Fibroblast of lung (primary cell): ENCODE measurements around the gene NKAIN4. TPM values are rescaled to one million over a fixed set of nuclear protein-coding genes. Genes with fewer than 3 reads are reported as not detected.

Experiments used
- DNase-seq, 2 donors: peaks; one replicate each; pipeline versions ENCODE4 v3.0.0 to v3.0.0-alpha.2; 2010; ENCODE audit warnings: low read depth in 2 of 2
- H2AFZ ChIP-seq: 2 replicates; pipeline ENCODE4 v1.5.1; 2012; ENCODE audit warnings: low read length, control low read depth, inconsistent platforms
- H3K27ac ChIP-seq: 2 replicates; pipeline ENCODE4 v1.5.1; 2011; ENCODE audit warnings: low read length, control low read depth; ENCODE audit not compliant: insufficient read depth
- H3K27me3 ChIP-seq: 2 replicates; pipeline ENCODE4 v1.5.1; 2011; ENCODE audit warnings: mild to moderate bottlenecking, low read length; ENCODE audit not compliant: control insufficient read depth, insufficient read depth
- H3K36me3 ChIP-seq: 2 replicates; pipeline ENCODE4 v1.5.1; 2011; ENCODE audit warnings: low read length; ENCODE audit not compliant: control insufficient read depth, insufficient read depth
- H3K4me1 ChIP-seq: 2 replicates; pipeline ENCODE4 v1.5.1; 2011; ENCODE audit warnings: low read length; ENCODE audit not compliant: control insufficient read depth, insufficient read depth; ENCODE audit errors: extremely low read depth
- H3K4me2 ChIP-seq: 2 replicates; pipeline ENCODE4 v1.5.1; 2011; ENCODE audit warnings: low read length, control low read depth; ENCODE audit not compliant: insufficient read depth; ENCODE audit errors: extremely low read depth
- H3K4me3 ChIP-seq, 4 experiments: fragments of 200-600 bp in 1 of 4; sonication (generic) in 1 of 4; replicated peaks in 1 of 4; 2 replicates each; pipeline ENCODE4 v1.5.1; 2011 to 2016; ENCODE audit warnings: low read length in 4 of 4, low read depth in 3 of 4, mild to moderate bottlenecking in 3 of 4, control low read depth in 2 of 4, inconsistent platforms in 1 of 4, mixed read lengths in 1 of 4; ENCODE audit not compliant: insufficient read depth in 1 of 4; ENCODE audit errors: control extremely low read depth in 1 of 4
- H3K79me2 ChIP-seq: 2 replicates; pipeline ENCODE4 v1.5.1; 2012; ENCODE audit warnings: mild to moderate bottlenecking, low read length, inconsistent platforms; ENCODE audit not compliant: control insufficient read depth, insufficient read depth
- H3K9ac ChIP-seq: 2 replicates; pipeline ENCODE4 v1.5.1; 2011; ENCODE audit warnings: mild to moderate bottlenecking, low read length, control low read depth; ENCODE audit not compliant: insufficient read depth
- H3K9me3 ChIP-seq: 2 replicates; pipeline ENCODE4 v1.5.1; 2012; ENCODE audit warnings: low read depth, low read length; ENCODE audit not compliant: control insufficient read depth, insufficient read depth
- H4K20me1 ChIP-seq: 2 replicates; pipeline ENCODE4 v1.5.1; 2011; ENCODE audit warnings: low read length; ENCODE audit not compliant: control insufficient read depth, insufficient read depth; ENCODE audit errors: extremely low read depth
- EZH2 ChIP-seq: IDR thresholded peaks from 2 replicates; pipeline ENCODE4 v1.5.1; 2012; ENCODE audit warnings: low read length, control low read depth, mild to moderate bottlenecking; ENCODE audit errors: missing control alignments
- polyA plus RNA-seq, 2 donors: library from polyadenylated mRNA; depleted of rRNA in 1 of 2; stranded (reverse) in 1 of 2; unstranded in 1 of 2; fragments of >200 nt; gene quantifications; 2 replicates each; pipeline ENCODE4 v1.2.1, GENCODE V29; 2011 to 2012; ENCODE audit warnings: missing spikeins in 1 of 2
- total RNA-seq: library from RNA; depleted of rRNA; stranded (reverse); fragments of >200 nt; gene quantifications from 2 replicates; pipeline ENCODE4 v1.2.1, GENCODE V29; 2014
- TF ChIP-seq, protein P1 (sequence below), 2 donors: IDR thresholded peaks in 1 of 2; conservative IDR thresholded peaks in 1 of 2; 1 replicate in 1 of 2; 2 replicates in 1 of 2; pipeline ENCODE4 v1.5.1; 2011 to 2012; ENCODE audit warnings: low read length in 2 of 2, control low read depth in 1 of 2, inconsistent platforms in 1 of 2, low read depth in 1 of 2, mild to moderate bottlenecking in 1 of 2

Gene NKAIN4
- total and polyA plus RNA-seq, 2 donors (not counting 1 experiment from before 2014, with no cell fraction given) = not detected

DNA sequence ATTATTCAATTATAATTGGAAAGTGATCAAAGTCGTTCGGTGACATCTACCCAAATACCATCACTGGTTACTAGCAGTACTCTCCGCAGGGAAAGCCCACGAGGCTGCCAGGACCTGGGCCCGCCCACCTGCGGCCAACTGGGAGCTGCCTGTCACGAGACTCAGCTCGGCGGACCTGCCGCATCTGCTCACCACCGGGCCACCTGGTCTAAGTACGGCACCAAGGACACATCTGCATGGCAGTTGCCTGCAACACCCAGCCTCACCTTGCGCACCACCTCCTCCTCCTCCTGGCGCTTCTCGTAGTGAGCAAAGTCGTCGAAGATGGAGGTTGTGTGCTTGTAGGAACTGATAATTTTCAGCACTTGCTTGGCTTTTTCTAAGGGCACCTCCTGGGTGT lies 52.2 kb downstream of the NKAIN4 start:
- TF ChIP-seq EZH2 = no peak
- TF ChIP-seq, protein P1, sequence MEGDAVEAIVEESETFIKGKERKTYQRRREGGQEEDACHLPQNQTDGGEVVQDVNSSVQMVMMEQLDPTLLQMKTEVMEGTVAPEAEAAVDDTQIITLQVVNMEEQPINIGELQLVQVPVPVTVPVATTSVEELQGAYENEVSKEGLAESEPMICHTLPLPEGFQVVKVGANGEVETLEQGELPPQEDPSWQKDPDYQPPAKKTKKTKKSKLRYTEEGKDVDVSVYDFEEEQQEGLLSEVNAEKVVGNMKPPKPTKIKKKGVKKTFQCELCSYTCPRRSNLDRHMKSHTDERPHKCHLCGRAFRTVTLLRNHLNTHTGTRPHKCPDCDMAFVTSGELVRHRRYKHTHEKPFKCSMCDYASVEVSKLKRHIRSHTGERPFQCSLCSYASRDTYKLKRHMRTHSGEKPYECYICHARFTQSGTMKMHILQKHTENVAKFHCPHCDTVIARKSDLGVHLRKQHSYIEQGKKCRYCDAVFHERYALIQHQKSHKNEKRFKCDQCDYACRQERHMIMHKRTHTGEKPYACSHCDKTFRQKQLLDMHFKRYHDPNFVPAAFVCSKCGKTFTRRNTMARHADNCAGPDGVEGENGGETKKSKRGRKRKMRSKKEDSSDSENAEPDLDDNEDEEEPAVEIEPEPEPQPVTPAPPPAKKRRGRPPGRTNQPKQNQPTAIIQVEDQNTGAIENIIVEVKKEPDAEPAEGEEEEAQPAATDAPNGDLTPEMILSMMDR (conservative IDR thresholded peaks at IDR 0.05 in 1 of 2, IDR thresholded peaks at IDR 0.05 in 1 of 2; ENCODE audit: low read depth in 1 of 2, low read length in 2 of 2) = no peak
- no peaks in the 10 kb centered on the region for H3K27me3 ChIP-seq
- no peak overlapping the region for H2AFZ ChIP-seq
- peaks cover 27% of the 10 kb centered on the region for H3K36me3 ChIP-seq
- H3K4me2 ChIP-seq = no peak overlapping the region
- no peaks in the 10 kb centered on the region for H3K9me3 ChIP-seq
- peaks cover 1% of the 10 kb centered on the region for H4K20me1 ChIP-seq
- H3K27ac ChIP-seq = no peak overlapping the region
- no peak overlapping the region for H3K4me3 ChIP-seq
- peaks cover 53% of the 10 kb centered on the region for H3K79me2 ChIP-seq
- H3K4me1 ChIP-seq = no peaks in the 10 kb centered on the region
- DNase-seq = no peak
- no peak overlapping the region for H3K9ac ChIP-seq

DNA sequence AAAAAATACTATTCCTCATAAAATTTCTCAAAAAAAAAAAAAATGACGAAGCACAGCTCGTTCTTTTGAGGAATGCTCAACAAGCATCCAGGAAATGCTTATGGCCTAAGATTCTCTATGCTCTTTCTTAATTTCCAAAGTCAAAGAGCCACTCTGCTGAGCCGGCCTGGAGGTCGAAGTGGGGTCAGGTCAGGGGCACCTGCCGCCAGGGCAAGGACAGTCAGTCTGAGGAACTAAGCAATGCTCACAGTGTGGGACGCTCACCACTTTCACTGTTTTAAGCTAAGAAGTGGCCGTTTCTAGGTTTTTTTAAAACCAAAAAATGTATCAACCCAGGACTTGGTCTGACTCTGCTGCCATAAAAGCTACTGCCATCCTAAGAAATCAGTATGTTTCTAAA lies 55.7 kb downstream of the NKAIN4 start:
- no peak overlapping the region for H3K4me2 ChIP-seq
- peaks cover 4% of the 10 kb centered on the region for H4K20me1 ChIP-seq
- no peak overlapping the region for H3K9ac ChIP-seq
- no peak overlapping the region for H3K4me3 ChIP-seq
- H3K36me3 ChIP-seq = peaks cover 20% of the 10 kb centered on the region
- no peaks in the 10 kb centered on the region for H3K4me1 ChIP-seq
- DNase-seq = no peak
- no peaks in the 10 kb centered on the region for H3K9me3 ChIP-seq
- H2AFZ ChIP-seq = no peak overlapping the region
- peaks cover 39% of the 10 kb centered on the region for H3K79me2 ChIP-seq
- no peaks in the 10 kb centered on the region for H3K27me3 ChIP-seq
- TF ChIP-seq, protein P1 (conservative IDR thresholded peaks at IDR 0.05 in 1 of 2, IDR thresholded peaks at IDR 0.05 in 1 of 2; ENCODE audit: low read depth in 1 of 2, low read length in 2 of 2) = no peak
- H3K27ac ChIP-seq = no peak overlapping the region

DNA sequence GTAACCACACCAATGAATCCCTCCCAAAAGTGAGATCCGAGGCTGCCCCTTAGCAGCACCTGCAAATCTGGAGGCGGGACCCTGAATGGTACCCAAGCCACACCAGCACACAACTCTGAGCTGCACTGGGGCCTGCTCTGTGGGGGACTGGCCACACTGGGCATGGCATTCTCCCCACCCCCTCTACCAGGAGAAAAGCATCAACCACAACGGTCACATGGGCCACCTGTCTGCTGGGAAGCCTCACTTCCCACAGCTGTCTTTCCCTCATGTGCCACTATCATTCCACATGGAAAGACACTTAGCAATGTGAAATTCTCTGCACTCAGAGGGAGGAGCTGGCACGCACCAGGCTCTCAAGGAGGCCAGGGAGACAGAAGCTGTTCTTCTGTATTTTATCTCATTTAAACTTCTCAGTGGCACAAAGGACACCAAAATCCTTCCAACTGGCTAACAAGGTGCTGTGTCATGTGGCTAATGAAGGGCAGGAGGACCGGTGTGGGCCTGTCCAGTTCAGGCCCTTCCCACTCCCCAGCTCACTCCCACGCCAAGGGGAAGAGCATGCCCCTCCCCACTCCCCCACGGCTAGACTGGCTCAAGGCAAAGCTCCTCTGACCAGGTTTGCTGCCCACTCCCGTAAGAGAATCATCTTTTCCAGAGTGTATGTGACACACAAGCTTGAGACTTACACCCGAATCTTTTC lies 57.3 kb downstream of the NKAIN4 start:
- H3K36me3 ChIP-seq = peaks cover 6% of the 10 kb centered on the region
- peaks cover 4% of the 10 kb centered on the region for H4K20me1 ChIP-seq
- peak in 1 of 2 donors; percentile 24 for DNase-seq
- TF ChIP-seq, protein P1 (conservative IDR thresholded peaks at IDR 0.05 in 1 of 2, IDR thresholded peaks at IDR 0.05 in 1 of 2; ENCODE audit: low read depth in 1 of 2, low read length in 2 of 2) = no peak
- no peak for TF ChIP-seq EZH2
- H3K4me3 ChIP-seq = no peak overlapping the region
- no peaks in the 10 kb centered on the region for H3K4me1 ChIP-seq
- peaks cover 34% of the 10 kb centered on the region for H3K79me2 ChIP-seq
- H3K27ac ChIP-seq = no peak overlapping the region
- H2AFZ ChIP-seq = no peak overlapping the region
- H3K9me3 ChIP-seq = no peaks in the 10 kb centered on the region
- H3K9ac ChIP-seq = no peak overlapping the region
- no peaks in the 10 kb centered on the region for H3K27me3 ChIP-seq
- no peak overlapping the region for H3K4me2 ChIP-seq
